HCEC 1CT (cell line): Measurements from ENCODE around the gene SLC6A11.

ENCODE experiments used
- DNase-seq: peaks from one replicate; pipeline ENCODE4 v3.0.0-alpha.2; 2017

SLC6A11 gene

DNA sequence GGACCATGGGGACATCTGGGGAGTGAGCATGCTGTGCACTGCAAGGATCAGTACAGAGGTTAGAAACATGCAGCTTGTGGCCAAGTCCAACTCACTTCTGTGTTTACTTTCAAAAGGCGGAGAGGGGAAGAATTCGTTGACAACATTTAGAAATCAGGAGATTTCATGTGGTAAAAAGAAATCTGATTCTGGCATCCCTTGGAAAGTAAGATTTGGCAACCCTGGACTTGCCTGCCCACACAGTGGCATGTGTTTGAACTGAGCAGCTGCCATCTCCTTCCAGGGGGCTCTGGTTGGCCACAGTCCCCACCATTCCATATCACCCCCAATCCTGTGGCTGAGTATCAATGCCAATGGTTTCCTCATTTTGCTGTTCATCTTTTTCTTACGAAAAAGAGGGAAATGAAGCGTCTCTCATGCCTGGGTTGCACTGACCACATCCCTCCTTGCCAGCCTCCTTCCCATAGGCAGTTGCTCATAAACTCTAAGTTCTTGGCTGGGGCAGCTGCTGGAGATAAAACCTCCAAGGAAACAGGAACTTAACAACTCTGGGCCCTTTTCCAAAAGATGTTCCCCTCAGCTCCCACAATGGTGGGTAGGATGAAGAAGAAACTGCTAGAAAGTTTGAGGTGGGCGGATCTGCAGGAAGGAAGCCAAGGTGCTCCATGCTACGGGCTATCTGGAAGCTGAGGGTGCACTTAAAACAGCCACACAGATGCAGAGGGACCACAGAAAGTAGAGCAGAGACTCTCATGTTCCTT lies 29.2 kb downstream of the SLC6A11 start:
- no peak for DNase-seq

DNA sequence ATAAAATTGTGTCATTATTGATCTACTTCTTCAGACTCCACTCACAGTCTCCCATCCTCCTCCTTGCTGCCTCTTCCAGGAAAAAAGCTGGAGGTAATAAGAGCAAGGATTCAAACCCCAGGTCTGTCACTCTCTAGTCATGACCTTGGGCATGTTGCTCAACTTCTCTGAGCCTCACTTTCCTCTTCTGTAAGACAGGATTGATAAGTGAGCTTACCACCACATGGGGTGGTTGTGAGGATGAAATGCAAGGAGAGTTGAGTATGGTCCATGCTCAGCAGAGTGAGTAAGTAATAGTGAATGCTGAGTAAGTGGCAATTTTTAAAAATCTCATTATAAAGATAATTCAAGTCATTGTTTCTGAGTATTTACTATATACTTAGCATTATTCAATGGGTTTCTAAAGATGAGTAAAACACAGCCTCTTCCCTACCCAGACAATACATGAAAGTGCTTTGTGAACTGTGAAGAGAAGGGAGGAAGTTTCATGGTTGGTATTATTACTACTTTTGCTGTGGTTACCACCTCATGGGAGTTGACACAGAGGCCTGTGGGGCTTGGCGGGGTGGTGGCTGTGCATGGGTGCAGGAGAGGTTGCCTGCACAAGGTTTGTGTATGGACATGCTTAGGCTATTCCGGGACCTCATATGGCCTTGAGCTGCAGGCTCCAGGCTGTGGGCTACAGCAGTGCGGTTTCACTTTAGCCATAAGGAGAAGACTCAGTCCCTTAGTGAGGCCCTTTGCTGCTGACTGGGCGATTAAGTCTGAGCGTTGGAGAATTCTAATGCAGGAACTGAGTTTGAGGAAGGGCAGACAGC lies 30.0 kb downstream of the SLC6A11 start:
- no peak for DNase-seq

DNA sequence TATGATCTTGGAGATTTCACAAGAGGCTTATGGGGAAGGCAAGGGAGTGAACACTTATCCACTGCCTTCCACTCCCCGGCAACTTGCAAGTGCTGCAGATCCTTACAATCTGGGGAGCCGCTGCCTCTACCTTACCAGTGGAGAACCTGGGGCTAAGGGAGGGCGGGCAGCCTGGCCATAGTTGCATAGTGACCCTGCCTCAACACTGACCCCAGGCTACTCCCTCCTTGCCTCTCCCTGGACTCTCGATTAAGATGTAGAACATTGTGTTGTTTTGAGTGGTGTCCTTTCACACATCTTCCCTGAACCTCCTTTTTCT lies 30.6 kb downstream of the SLC6A11 start:
- no peak for DNase-seq

DNA sequence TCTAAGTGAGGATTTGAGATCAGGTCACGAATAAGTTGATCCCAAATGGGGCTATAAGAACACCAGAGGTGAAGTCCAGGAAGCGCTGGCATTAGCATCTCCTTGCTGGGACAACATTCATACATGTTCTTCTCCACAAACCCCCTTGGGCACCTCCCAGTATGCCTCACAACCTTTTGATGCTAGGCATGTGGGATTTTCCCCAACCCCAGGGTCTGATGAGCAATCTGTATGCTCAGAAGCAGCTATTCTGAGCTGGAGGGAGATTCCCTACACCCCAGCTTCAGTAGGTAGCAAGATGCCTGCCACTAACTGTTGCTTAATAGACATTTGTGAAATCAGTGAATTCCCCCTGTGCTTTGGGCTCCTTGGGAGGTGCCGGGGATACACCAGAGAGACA lies 32.2 kb downstream of the SLC6A11 start:
- DNase-seq: no peak

DNA sequence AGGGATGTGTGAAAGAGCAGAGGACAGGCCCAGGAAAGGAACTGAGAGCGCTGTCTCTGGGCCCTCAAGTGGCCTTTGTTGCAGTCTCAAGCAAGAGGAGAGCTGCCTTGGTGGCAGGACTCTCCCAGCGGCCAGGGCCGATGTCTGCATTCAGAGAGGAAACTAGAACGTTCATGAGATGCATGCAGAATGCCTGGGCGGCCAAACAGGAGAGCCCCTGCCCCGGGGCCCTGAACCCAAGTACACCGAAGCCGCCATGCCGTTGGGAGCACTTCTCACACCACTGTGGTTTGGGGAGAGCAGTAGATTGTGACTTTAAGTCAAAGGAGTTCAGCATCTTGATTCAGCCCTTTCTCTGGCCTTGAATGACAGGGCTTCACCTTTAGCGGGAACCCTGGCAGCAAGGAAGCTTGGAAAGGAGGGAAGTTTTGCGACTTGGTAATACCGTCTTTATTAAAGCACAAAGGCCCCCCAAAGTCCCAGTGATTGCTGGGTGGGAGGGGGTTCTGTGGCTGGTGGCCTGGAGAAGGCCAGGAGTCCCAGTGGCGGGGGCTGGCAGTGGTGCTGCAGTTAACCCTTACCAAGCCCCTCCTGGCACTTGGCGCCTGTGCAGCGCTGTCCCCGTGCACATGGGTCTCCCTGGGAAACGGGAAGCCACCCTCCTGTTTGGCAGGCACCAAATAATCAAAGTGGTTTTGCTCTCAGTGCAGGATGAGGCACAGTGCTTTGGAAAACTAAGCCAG lies 36.2 kb downstream of the SLC6A11 start:
- DNase-seq: no peak

DNA sequence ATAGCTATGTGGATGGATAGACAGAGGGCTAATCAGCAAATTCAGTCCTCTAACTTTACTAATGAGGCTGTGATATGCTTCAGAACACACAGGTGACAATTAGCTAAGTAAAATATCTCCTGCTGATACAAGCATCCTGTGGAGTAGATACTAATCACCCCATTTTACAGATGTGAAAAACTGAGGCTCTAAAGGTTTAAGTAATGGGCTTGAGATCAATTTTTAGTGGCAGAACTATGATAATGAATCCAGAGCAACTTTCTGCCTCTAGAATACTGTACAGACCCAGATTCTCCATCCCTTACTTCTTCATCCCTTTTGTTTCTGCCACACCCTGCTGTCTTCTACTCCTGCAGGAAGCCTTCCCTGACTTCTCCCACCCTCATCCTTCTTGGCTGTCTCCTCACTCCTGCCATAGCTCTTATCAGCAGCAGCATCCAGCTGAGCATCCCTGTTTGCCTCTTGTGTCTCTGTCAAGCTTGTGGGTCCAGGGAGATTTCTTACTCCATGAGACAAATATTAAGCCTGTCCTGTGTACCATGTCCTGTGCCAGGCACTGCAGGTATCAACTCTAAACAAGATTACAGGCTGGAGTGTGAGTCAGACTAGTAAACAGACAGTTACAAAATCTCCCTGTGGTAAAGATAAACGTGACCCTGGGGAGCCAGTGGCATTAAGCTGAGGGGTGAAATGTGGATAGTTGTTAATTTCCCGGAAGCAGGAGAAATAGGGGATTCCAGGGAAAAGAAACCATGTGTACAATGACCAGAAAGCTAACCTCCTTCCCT lies 39.2 kb downstream of the SLC6A11 start:
- DNase-seq: no peak

DNA sequence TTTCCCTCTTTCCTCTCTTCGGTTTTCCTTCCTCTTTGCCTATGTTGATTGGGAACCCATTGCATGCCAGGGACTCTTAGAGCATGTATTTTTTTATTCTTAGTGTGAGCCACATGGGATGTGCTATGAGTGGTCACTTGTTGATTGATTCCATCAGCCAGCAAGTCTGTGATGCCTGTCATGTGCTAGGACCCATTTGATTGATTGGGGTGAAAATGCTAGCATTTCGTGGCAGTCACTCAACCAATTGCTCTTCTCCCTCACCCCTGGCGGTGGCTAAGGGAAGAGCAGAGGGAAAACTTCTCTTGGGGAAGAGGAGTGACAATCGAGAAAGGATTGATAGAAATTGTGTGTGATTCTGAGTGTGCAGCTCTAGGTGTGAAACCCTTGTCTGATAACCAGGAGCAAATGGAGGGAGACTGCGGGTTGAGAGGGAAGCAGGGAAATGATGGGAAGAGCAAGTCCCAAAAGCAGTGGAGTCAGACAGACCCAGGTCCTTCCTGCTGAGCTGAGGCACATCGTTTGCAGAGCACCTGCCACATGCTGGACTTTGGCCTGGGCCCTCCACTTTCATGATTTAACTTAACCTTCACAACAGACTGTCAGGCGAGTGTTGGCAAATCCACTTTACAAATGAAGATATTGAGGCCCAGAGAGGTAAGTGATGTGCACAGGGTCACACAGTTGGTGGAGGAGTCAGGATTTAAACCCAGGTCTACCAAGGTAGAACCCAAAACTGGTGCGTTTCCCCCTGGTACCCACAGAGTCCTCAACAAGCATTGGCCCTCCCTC lies 40.0 kb downstream of the SLC6A11 start:
- no peak for DNase-seq

DNA sequence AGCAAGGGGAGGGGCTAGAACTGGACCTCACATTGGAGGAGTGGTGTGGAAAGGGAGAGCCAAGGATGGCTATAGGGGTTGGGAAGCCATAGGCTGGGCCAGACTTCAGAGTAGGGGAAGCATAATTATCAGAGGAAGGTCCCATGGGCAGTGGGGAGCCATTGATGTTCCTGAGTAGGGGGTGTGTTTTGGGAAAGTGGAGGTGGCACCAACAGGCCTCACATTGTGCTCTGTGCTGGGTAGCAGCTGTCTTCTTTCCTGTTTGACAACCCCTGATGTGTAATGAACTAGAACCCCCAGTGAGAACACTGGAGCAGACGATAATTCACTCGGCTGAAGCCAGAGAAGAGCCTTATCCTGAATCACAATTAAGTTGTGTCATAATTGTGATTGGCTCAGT lies 41.2 kb downstream of the SLC6A11 start:
- no peak for DNase-seq

DNA sequence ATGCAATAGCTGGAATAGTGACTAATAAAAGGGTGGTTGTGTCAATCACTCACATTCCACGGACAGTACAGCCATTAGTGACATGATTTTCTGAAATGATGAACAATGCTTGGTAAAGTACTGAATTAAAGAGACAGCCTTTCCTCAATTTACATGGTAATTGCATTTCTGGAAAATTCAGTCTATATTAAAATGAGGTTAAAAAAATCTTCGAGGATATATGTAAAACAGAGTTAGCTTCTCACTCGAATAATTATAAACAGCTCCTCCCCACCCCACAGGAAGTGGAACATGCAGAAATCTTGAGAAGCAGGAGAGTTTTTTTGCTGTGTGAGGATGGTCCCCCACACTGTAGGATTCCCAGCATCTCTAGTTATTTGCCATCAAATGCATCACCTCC lies 42.1 kb downstream of the SLC6A11 start:
- no peak for DNase-seq

DNA sequence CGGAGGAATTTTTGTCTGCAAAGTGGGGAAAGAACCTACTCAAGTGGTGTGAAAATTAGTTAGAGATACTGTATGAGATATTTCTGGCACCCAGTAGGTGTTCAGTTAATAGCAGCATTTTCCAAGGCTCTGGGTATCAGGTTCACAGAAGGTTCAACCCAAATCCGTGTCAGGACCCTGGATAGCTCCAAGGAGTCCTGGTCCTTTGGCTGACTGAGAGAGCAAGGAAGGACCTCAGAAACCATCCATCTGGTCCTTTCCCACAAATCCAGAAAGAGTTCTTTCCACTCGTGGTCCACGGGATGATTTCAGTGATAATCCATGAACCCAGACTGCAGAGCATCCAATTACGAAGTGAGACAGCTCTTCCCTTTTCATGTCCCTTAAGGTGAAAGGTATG lies 51.4 kb downstream of the SLC6A11 start:
- no peak for DNase-seq

DNA sequence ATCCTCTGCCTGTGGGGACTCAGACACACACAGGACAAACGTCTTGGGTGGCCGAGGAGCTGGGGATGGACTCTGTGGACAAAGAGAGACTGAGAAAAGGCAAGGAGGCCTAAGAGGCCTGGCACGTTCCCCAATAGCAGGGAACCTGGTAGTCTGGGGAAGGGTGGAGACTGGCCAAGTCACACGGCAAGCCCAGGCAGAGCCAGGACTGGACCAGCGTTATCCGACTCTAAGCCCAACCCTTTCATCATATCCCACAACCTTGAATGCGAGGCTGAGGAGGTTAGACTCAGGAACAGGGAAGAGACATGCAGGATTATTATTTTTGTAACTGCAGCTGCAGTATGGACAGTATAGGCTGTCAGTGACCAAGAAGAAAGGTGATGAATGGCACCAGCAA lies 53.4 kb downstream of the SLC6A11 start:
- DNase-seq: no peak

DNA sequence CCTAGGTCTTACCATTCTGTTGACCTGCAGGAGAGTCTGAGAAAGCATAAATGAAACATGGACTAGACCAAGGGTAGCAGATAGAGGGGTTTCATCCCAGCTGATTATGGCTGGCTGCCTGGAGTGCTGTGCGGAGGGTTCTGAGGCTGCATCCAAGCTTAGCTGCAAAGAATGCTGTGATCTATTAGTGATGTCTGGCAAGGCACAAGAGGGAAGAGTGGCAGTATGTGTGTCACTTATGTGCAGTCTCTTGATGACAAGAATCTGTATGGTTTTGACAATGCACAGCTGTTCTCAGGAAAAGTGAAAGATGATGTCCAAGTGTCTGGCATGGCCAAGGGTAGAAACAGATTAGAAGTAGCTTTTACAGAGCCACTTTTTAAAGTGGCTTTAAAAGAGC lies 54.3 kb downstream of the SLC6A11 start:
- no peak for DNase-seq

DNA sequence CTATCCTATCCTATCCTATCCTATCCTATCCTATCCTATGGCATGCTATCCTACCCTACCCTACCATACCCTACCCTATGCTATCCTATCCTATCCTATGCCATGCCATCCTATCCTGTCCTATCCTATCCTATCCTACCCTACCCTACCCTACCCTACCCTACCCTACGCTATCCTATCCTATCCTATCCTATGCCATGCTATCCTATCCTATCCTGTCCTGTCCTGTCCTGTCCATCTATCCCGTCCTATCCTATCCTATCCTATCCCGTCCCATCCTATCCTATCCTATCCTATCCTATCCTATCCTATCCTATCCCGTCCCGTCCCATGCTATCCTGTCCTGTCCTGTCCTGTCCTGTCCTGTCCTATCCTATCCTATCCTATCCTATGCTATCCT lies 57.4 kb downstream of the SLC6A11 start:
- no peak for DNase-seq

DNA sequence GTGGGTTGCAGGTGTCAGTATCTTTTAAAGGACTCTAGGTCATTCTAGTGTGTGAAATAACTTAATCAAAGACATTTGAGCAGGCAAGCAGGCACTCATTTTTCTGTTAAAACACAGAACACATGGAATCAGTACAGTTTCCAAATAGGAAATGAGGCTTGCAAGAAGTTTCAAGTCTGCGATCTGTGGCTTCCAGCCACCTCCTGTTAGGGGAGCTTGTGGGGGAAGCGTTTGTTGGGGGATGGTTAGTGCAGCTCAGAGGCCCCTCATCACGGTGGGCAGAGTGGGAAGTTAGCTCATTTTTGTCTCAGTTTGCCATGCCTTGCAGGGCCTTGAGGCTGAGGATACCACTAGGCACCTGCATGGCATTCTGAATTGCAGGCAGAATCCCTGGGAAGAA lies 59.9 kb downstream of the SLC6A11 start:
- no peak for DNase-seq

DNA sequence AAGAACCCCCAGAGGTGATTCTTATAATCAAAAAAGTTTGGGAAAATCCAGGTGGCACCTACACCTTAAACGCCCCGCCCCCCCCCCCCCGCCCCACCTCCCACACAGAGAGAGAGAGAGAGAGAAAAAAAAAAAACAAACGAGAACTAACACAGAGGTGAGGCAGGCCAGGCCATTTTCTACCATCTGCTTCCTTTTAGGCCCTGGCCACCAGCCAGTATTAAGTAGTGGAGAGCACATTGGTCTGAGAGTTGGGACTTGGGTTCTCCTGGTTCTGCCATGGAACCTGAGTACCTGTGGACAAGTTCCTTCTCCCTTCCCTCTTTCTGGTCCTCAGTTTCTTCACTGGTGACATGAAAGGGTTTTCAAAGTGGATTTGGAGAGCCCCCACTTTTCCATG lies 60.6 kb downstream of the SLC6A11 start:
- DNase-seq: no peak

DNA sequence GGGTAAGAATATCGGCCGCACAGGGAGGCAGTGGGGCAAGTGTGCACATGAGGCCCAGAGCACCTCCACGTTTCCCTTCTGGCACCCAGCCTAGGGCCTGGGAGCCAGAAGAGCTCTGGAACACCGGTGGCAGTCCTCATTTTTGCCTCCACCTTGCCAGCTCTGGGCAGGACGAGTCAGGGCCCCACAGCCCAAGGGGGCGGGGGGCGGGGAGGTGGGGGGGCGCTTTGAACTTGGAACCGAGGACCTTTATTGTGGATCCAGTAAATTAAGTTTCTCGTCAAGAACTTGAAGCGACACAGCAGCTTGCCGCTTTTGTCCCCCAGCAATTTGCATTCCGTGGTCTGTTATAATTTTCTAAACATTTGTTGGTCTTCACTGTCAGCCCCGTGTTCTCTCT lies 66.8 kb downstream of the SLC6A11 start:
- no peak for DNase-seq

DNA sequence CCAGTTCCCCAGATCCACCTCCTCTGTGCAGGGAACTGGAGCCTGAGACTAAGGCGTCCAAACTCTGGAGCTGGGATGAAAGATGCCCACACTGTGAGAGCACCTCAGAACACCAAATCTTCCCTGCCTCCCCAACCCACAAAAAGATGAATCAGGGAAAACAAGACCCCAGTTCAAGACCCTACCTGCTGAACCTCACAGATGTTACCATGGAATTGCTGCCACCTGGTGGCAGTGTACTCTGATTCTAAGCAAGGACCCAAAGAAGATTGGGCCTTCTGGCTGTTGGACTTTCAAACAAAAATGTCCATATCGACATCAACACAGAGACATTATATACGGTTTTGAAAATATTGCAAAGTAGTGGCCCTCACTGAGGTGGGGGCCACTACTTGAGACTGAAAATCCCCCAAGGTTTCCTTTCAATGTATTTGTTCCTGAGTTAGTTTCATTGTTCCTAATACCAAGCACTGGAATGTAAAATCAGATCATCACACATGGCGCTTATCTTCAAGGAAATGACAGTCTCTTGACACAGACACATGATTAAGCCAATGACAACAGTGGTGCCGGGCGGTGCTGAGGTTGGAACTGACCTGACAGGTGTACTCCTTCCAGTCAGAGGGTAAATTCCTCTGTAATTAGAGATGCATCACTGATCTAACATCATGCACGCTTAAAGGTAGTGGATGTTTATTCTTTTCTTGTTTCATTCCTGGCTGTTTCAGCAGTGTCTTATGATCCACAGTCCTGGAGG lies 67.6 kb downstream of the SLC6A11 start:
- DNase-seq: peak; percentile 15

DNA sequence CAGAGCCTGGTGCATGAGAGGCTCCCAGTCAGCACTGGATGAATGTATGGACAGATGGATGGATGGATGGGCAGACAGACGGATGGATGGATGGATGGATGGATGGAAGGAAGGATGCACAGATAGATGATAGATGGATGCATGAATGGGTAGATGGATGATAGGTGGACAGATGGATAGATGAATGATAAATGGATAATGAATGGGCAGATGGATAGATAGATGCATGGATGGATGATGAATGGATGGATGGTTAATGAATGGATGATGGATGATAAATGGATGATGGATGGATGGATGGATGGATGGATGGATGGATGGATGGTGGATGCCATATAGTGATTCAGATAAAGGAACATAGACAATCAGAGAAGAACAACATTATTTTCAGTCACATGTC lies 71.0 kb downstream of the SLC6A11 start:
- DNase-seq: no peak

DNA sequence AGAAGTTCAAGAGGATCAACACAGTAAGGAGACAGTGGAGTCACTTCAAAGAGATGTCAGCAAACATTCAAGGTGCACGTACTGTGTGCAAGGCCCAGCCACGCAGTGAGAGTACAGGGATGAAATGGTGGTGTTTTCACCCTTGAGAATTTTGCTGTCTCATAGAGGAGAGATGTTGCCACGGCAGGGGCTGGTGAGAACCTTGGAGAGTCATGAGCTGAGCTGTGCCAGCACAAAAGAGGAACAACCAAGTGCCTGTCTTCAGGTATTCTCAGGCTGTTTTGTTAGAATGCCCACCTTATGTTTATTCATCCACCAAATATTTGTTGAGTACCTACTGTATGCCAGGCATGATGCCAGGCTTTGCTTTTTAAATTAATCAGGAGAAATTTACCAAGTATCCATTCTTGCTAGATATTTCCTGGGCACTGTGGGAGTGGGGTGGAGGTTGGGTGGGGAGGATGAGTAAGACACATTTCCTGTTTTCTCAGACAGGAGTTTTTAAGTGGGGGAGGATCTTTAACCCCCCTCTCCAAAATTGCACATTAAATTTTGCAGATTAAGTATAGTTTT lies 72.6 kb downstream of the SLC6A11 start:
- DNase-seq: no peak

DNA sequence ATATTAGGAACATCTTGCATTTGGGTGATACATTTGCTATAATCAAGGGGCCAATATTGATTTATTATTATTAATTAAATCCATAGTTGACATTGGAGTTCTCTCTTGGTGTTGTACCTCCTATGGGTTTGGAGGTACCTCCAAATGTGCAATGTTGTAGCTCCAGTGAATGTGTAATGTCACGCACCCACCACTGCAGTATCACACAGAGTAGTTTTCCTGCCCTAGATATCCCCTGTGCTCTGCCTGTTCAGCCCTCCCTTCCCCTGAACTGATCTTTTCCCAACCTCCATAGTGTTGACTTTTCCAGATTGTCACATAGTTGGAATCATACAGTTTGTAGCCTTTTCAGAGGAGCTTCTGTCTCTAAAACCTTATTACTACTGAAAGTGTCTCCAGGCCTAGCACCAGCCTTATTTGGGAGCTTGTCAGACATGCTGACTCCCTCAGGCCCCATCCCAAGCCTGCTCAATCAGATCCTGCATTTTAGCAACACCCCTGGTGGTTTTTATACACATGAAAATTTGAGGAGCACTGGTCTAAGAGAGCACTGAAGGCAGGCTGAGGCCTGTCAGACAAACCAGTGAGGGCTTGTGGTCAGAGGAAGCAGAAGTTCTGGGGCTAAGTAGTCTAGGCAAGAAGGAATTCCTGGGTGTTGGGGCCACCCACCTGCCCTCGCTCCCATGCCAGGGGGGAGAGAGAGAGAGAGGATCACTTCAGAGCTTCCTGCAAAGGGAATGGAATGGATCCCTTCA lies 73.4 kb downstream of the SLC6A11 start:
- DNase-seq: no peak
